Ovary (tissue), 3 donors: Measurements from ENCODE around the gene FAAH.

Experiments used
- EP300 ChIP-seq: sonication (generic); formaldehyde crosslinking; IDR thresholded peaks from one replicate; pipeline ENCODE4 v1.6.1; 2017; ENCODE audit warnings: antibody characterized with exemption
- TF ChIP-seq, protein P1 (sequence below), 3 donors: fragments of 450-650 bp in 2 of 3; fragments of 200-600 bp in 1 of 3; IDR thresholded peaks; one replicate each; pipeline versions ENCODE4 v1.5.1 to v1.8.0; 2016 to 2022; ENCODE audit warnings: antibody characterized with exemption in 3 of 3, mild to moderate bottlenecking in 1 of 3
- donor health status: DM: no; HTN: no; CAD: no.

DNA sequence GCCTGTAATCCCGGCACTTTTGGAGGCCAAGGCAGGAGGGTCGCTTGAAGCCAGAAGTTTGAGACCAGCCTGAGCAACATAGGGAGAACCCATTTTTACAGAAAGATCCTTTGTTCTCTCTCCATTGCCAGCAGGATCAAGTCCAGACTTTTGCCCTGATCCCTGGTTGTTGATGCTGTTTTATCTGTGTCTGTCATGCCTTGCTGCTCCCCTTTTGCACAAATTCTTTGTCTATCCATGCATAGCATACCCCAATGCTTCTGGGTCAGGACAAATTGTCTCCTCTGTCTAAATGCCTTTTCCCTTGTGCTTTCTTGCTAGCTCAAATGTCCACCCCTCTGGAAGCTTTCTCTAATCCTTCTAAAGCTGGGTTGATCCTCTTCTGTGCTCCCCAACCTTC, 25.3 kb upstream of the FAAH start:
- TF ChIP-seq, protein P1, sequence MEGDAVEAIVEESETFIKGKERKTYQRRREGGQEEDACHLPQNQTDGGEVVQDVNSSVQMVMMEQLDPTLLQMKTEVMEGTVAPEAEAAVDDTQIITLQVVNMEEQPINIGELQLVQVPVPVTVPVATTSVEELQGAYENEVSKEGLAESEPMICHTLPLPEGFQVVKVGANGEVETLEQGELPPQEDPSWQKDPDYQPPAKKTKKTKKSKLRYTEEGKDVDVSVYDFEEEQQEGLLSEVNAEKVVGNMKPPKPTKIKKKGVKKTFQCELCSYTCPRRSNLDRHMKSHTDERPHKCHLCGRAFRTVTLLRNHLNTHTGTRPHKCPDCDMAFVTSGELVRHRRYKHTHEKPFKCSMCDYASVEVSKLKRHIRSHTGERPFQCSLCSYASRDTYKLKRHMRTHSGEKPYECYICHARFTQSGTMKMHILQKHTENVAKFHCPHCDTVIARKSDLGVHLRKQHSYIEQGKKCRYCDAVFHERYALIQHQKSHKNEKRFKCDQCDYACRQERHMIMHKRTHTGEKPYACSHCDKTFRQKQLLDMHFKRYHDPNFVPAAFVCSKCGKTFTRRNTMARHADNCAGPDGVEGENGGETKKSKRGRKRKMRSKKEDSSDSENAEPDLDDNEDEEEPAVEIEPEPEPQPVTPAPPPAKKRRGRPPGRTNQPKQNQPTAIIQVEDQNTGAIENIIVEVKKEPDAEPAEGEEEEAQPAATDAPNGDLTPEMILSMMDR (IDR thresholded peaks at IDR 0.05), result no peak
- no peak for TF ChIP-seq EP300
